IPS DF 4.7 (cell line): ENCODE measurements around the gene CAMK2B.
"Not testable (repeated sequence)": the region's sequence is repeated elsewhere in the genome, so short reads cannot be mapped to it uniquely, and the experiment has no call there.

Source experiments
- DNase-seq: peaks from one replicate; pipeline ENCODE4 v3.0.0-alpha.2; 2013; ENCODE audit warnings: low spot score; ENCODE audit errors: extremely low read depth

The CAMK2B gene

GRCh38 chr7:44217852-44218402, 107.5 kb downstream of the CAMK2B start:
- DNase-seq, result no peak

- DNase-seq, result no peak
These were observed 108.1 kb downstream of the CAMK2B start for GRCh38 chr7:44217223-44217714.

GRCh38 chr7:44216521-44217222, 108.7 kb downstream of the CAMK2B start:
- no peak for DNase-seq

GRCh38 chr7:44216019-44216418, 109.4 kb downstream of the CAMK2B start:
- DNase-seq, result no peak

GRCh38 chr7:44215531-44215930, 109.9 kb downstream of the CAMK2B start:
- no peak for DNase-seq

GRCh38 chr7:44213877-44214388, 111.5 kb downstream of the CAMK2B start:
- no peak for DNase-seq

- no peak for DNase-seq
These were observed 112.1 kb downstream of the CAMK2B start for GRCh38 chr7:44213206-44213876.

- DNase-seq, result no peak
These were observed 112.7 kb downstream of the CAMK2B start for GRCh38 chr7:44212581-44213184.

- no peak for DNase-seq
These were observed 113.4 kb downstream of the CAMK2B start for GRCh38 chr7:44212018-44212417.

GRCh38 chr7:44211126-44211675, 114.2 kb downstream of the CAMK2B start:
- no peak for DNase-seq

- DNase-seq, result no peak
These were observed 115.3 kb downstream of the CAMK2B start for GRCh38 chr7:44210107-44210506.

GRCh38 chr7:44208085-44208484, 117.3 kb downstream of the CAMK2B start:
- no peak for DNase-seq

GRCh38 chr7:44206008-44206407, 119.4 kb downstream of the CAMK2B start:
- DNase-seq, result no peak

GRCh38 chr7:44201813-44202212, 123.6 kb downstream of the CAMK2B start:
- no peak for DNase-seq

- peak; percentile 72 for DNase-seq
These were observed 124.5 kb downstream of the CAMK2B start, which contains the start of gene YKT6 for GRCh38 chr7:44200699-44201461. Gene YKT6, plus strand, starts transcription at chr7:44200978. Its CDS starts 158 bp downstream, at chr7:44201136.

GRCh38 chr7:44200163-44200562, 125.2 kb downstream of the CAMK2B start:
- not testable (repeated sequence) for DNase-seq

GRCh38 chr7:44197474-44197873, 127.9 kb downstream of the CAMK2B start:
- DNase-seq, result no peak

GRCh38 chr7:44196450-44196872, 128.9 kb downstream of the CAMK2B start:
- no peak for DNase-seq

GRCh38 chr7:44195889-44196288, 129.5 kb downstream of the CAMK2B start:
- DNase-seq, result no peak

GRCh38 chr7:44194562-44195145, 130.7 kb downstream of the CAMK2B start:
- DNase-seq, result no peak
